B cell (primary cell): Measurements from ENCODE around the gene ABCA7.

Source experiments
- EZH2 ChIP-seq: IDR thresholded peaks from 2 replicates; pipeline ENCODE4 v1.6.1; 2012; ENCODE audit warnings: borderline replicate concordance, low read depth, mild to moderate bottlenecking, moderate library complexity, low read length; ENCODE audit not compliant: insufficient read depth, poor library complexity, severe bottlenecking
- TF ChIP-seq, protein P1 (sequence below): fragments of 200-600 bp; IDR thresholded peaks from one replicate; pipeline ENCODE4 v1.8.0; 2022; ENCODE audit warnings: antibody characterized with exemption, mild to moderate bottlenecking

- no peak for TF ChIP-seq EZH2
- TF ChIP-seq, protein P1, sequence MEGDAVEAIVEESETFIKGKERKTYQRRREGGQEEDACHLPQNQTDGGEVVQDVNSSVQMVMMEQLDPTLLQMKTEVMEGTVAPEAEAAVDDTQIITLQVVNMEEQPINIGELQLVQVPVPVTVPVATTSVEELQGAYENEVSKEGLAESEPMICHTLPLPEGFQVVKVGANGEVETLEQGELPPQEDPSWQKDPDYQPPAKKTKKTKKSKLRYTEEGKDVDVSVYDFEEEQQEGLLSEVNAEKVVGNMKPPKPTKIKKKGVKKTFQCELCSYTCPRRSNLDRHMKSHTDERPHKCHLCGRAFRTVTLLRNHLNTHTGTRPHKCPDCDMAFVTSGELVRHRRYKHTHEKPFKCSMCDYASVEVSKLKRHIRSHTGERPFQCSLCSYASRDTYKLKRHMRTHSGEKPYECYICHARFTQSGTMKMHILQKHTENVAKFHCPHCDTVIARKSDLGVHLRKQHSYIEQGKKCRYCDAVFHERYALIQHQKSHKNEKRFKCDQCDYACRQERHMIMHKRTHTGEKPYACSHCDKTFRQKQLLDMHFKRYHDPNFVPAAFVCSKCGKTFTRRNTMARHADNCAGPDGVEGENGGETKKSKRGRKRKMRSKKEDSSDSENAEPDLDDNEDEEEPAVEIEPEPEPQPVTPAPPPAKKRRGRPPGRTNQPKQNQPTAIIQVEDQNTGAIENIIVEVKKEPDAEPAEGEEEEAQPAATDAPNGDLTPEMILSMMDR: peak; percentile 56
These were observed 39.8 kb upstream of the ABCA7 start, which contains the start of gene GRIN3B for GRCh38 chr19:1000095-1000494.
